GM12865 (cell line): ENCODE results near the gene PIK3CB.

Experiments used
- DNase-seq: peaks from one replicate; pipeline ENCODE4 v3.0.0; 2010; ENCODE audit warnings: low read depth
- H3K4me3 ChIP-seq: 2 replicates; pipeline ENCODE4 v1.5.1; 2011; ENCODE audit warnings: mild to moderate bottlenecking, low read depth, low read length, control low read depth
- TF ChIP-seq, protein P1 (sequence below): IDR thresholded peaks from 2 replicates; pipeline ENCODE4 v1.5.1; 2011; ENCODE audit warnings: low read length, control low read depth, low read depth, inconsistent platforms; ENCODE audit not compliant: insufficient read depth; ENCODE audit errors: missing control alignments

The PIK3CB gene

GRCh38 chr3:138782755-138783154, 52.0 kb downstream of the PIK3CB start:
- TF ChIP-seq, protein P1, sequence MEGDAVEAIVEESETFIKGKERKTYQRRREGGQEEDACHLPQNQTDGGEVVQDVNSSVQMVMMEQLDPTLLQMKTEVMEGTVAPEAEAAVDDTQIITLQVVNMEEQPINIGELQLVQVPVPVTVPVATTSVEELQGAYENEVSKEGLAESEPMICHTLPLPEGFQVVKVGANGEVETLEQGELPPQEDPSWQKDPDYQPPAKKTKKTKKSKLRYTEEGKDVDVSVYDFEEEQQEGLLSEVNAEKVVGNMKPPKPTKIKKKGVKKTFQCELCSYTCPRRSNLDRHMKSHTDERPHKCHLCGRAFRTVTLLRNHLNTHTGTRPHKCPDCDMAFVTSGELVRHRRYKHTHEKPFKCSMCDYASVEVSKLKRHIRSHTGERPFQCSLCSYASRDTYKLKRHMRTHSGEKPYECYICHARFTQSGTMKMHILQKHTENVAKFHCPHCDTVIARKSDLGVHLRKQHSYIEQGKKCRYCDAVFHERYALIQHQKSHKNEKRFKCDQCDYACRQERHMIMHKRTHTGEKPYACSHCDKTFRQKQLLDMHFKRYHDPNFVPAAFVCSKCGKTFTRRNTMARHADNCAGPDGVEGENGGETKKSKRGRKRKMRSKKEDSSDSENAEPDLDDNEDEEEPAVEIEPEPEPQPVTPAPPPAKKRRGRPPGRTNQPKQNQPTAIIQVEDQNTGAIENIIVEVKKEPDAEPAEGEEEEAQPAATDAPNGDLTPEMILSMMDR, result no peak
- no peak for DNase-seq

DNA sequence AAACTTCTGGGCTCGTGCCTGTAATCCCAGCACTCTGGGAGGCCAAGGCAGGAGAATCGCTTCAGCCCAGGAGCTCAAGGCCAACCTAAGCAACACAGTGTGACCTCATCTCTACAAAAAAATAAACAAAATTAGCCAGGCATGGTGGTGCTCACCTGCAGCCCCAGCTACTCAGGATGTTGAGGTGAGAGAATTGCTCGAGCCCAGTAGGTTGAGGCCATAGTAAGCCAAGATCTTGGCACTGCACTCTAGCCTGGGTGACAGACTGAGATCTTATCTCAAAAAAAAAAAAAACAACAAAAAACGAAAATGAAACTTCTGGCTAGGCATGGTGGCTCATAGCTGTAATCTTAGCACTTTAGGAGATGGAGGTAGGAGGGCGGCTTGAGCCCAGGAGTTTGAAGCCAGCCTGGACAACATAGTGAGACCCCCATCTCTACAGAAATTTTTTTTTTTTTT, 53.7 kb downstream of the PIK3CB start:
- no peak overlapping the region for H3K4me3 ChIP-seq
- DNase-seq, result peak; percentile 30

More at GRCh38 chr3:138782755-138783154, 52.0 kb downstream of the PIK3CB start:
- H3K4me3 ChIP-seq, result no peak overlapping the region

GRCh38 chr3:138778643-138779042, 56.1 kb downstream of the PIK3CB start:
- no peak for DNase-seq
- H3K4me3 ChIP-seq, result no peak overlapping the region
- TF ChIP-seq, protein P1, result no peak

More for the DNA sequence above, 53.7 kb downstream of the PIK3CB start:
- TF ChIP-seq, protein P1, result no peak

DNA sequence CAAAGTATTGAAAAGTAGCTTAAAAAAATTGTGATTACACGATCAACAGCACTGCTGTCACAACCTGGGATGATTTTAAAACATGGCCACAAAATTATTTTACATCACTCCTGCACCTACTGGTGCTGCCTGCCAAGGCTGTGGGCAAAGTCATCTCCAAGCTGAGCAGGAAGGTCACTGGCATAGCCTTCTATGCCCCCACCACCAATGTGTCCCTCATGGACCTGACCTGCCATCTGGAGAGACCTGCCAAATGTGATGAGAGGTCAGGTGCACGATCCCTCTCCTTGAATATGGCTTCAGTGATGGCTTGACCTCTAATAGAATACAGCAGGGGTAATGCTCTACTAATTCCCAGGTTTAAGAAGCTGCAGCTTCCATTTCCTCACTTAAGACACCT, 57.8 kb downstream of the PIK3CB start:
- DNase-seq, result no peak
- TF ChIP-seq, protein P1, result no peak
- no peak overlapping the region for H3K4me3 ChIP-seq

DNA sequence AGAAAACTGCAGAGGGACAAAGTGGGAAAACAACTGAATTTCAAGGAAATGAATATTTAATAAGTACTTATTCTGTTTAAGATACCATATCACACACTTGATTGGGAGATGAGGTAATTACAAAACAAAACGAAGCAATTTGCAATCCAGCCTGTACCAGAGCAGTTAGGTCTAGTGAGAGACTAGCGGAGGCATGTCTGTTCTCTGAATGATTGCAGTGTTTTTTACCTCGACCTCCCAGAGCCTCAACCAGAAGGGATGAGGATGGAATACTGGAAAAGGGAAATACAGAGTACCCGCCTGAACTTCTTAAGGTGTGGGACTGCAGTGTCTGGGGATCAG, 59.5 kb downstream of the PIK3CB start:
- TF ChIP-seq, protein P1, result no peak
- no peak overlapping the region for H3K4me3 ChIP-seq
- DNase-seq, result no peak

DNA sequence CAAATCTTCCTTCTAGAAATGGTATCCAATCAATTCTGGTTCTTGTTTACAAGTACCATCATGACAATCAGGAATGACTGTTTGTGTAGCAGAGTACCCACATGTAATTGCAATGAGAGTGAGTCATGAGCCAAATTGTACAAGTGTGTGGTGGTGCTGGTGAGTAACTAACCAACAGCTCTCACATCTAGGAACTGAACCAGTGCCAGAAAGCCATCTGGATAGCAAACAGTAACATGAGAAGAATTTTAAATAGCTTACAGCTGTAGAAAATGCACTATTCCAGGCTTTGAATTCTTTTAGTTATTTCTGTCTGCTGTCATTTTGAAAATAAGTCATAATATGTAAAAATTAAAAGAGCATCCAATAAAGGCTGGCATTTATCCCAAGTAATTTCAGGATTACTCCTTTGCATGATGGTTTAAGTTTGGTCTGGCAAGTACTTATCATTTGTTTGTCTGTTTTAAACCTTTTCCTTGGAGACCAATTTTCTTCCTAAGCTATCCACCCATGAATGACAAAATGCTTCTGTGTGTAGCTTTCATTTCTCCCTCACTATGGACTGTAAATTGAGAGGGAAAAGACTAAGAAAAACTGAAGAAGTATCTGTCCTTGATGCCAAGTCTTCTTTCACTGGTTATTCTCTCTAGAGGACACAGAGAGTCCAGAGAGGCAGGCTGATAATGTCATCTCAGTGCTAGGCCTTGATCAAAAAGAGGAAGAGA, 60.0 kb downstream of the PIK3CB start:
- TF ChIP-seq, protein P1, result no peak
- H3K4me3 ChIP-seq, result no peak overlapping the region
- peak; percentile 53 for DNase-seq

DNA sequence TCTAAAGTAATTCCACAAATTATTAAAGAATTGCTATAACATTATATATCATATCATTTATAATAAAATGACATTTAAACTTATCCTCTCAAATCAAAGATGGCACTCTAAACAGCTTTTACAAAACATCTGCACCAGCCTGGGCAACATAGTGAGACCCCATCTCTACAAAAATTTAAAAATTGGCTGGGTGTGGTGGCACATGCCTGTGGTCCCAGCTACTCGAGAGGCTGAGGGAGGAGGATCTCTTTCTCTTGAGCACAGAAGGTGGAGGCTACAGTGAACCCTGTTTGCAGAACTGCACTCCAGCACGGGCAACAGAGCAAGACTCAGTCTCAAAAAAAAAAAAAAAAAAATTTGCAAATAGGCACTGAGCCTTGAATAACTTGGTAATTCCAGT, 63.1 kb downstream of the PIK3CB start:
- TF ChIP-seq, protein P1, result no peak
- H3K4me3 ChIP-seq, result no peak overlapping the region
- DNase-seq, result no peak
